Common myeloid progenitor, CD34-positive (primary cell): ENCODE results near the gene MAPK1.
A peak's percentile ranks its signal among the peaks of the same experiment; 100 is the strongest.
"Not testable (repeated sequence)": the region's sequence is repeated elsewhere in the genome, so short reads cannot be mapped to it uniquely, and the experiment has no call there.

Source experiments
- CTCF ChIA-PET: fragments of 350-600 bp; sonication (Branson Sonifier 250); formaldehyde crosslinking; loops from one replicate; lab custom pipeline; 2021; ENCODE audit warnings: antibody characterized with exemption; lab: Charles Lee
- POLR2A ChIA-PET: fragments of 350-600 bp; sonication (Branson Sonifier 250); formaldehyde crosslinking; loops from one replicate; lab custom pipeline; 2021; ENCODE audit warnings: antibody characterized with exemption; lab: Charles Lee
- DNase-seq, 3 donors: peaks; one replicate each; pipeline versions ENCODE4 v3.0.0 to v3.0.0-alpha.2; 2013
- H3K27ac ChIP-seq, 2 experiments: 1 replicate in 1 of 2; 2 replicates in 1 of 2; pipeline ENCODE4 v1.7.0; 2013; ENCODE audit warnings: inconsistent platforms in 2 of 2, low read length in 2 of 2, mild to moderate bottlenecking in 2 of 2, low read depth in 1 of 2, moderate library complexity in 1 of 2; ENCODE audit not compliant: severe bottlenecking in 2 of 2, insufficient read depth in 1 of 2, poor library complexity in 1 of 2
- H3K27me3 ChIP-seq, 5 experiments: replicated peaks in 2 of 5; 1 replicate in 3 of 5; 2 replicates in 2 of 5; pipeline versions ENCODE4 v1.6.1 to v1.7.0; 2013; ENCODE audit warnings: low read length in 4 of 5, mild to moderate bottlenecking in 2 of 5, moderate library complexity in 2 of 5, inconsistent platforms in 1 of 5; ENCODE audit not compliant: insufficient read depth in 5 of 5, control insufficient read depth in 4 of 5
- H3K36me3 ChIP-seq, 4 experiments: 1 replicate in 2 of 4; 2 replicates in 2 of 4; pipeline versions ENCODE4 v1.6.1 to v1.7.0; 2013; ENCODE audit warnings: low read length in 3 of 4, control low read depth in 1 of 4, mild to moderate bottlenecking in 1 of 4; ENCODE audit not compliant: control insufficient read depth in 4 of 4, insufficient read depth in 4 of 4
- H3K4me1 ChIP-seq, 4 experiments: 1 replicate in 3 of 4; 2 replicates in 1 of 4; pipeline versions ENCODE4 v1.6.1 to v1.7.1; 2013; ENCODE audit warnings: low read length in 3 of 4, mild to moderate bottlenecking in 3 of 4, control low read depth in 1 of 4, inconsistent platforms in 1 of 4, moderate library complexity in 1 of 4; ENCODE audit not compliant: control insufficient read depth in 4 of 4, insufficient read depth in 4 of 4; ENCODE audit errors: control extremely low read depth in 1 of 4
- H3K4me3 ChIP-seq, 7 experiments: 1 replicate in 4 of 7; 2 replicates in 3 of 7; pipeline versions ENCODE4 v1.5.1 to v1.7.0; 2013; ENCODE audit warnings: mild to moderate bottlenecking in 7 of 7, low read length in 6 of 7, moderate library complexity in 6 of 7, inconsistent platforms in 2 of 7, low read depth in 2 of 7, control low read depth in 1 of 7; ENCODE audit not compliant: insufficient read depth in 4 of 7, control insufficient read depth in 1 of 7; ENCODE audit errors: extremely low read depth in 1 of 7
- H3K9me3 ChIP-seq, 5 experiments: 1 replicate in 4 of 5; 2 replicates in 1 of 5; pipeline versions ENCODE4 v1.6.1 to v1.7.1; 2013; ENCODE audit warnings: low read length in 4 of 5, mild to moderate bottlenecking in 2 of 5, inconsistent platforms in 1 of 5, low read depth in 1 of 5, moderate library complexity in 1 of 5; ENCODE audit not compliant: control insufficient read depth in 4 of 5, insufficient read depth in 2 of 5; ENCODE audit errors: control extremely low read depth in 1 of 5
- WGBS: methylation state at CpG from one replicate; pipeline ENCODE4 v1.1.5; 2013; ENCODE audit not compliant: insufficient coverage; 5-methylcytosine and 5-hydroxymethylcytosine counted together

Gene MAPK1

GRCh38 chr22:21823740-21824444, 43.6 kb downstream of the MAPK1 start:
- Histone ChIP-seq H3K36me3 (peaks cover 0 to 4% (median 0%) of the 10 kb centered on the region in 4 experiments), H3K9me3 (no peaks in the 10 kb centered on the region), H3K27ac (no peak overlapping the region), H3K27me3 (no peaks in the 10 kb centered on the region), H3K4me3 (no peak overlapping the region), H3K4me1 (peaks cover 8 to 23% (median 14%) of the 10 kb centered on the region in 4 experiments)
- WGBS = 83% methylated on average over 2 of the region's 5 CpGs
- ChIA-PET CTCF (interaction anchor here (0.7 to 1.5 kb wide), 3 partner anchors 11 to 15 kb away, joined by 3 read pairs; no protein-coding TSS in a partner anchor), POLR2A (no interaction called here)
- DNase-seq = no peak

- ChIA-PET CTCF (no interaction called here), POLR2A (no interaction called here)
- Histone ChIP-seq H3K27me3 (no peaks in the 10 kb centered on the region), H3K36me3 (no peaks in the 10 kb centered on the region), H3K4me1 (peaks cover 23 to 61% (median 45%) of the 10 kb centered on the region in 4 experiments), H3K4me3 (no peak overlapping the region), H3K9me3 (no peaks in the 10 kb centered on the region), H3K27ac (peak overlapping the region in 1 of 2 experiments; percentile 99)
- WGBS = 83% methylated on average over 2 of the region's 2 CpGs
- DNase-seq = no peak
These were observed 48.2 kb downstream of the MAPK1 start for GRCh38 chr22:21819183-21819770.

GRCh38 chr22:21818487-21819182, 48.8 kb downstream of the MAPK1 start:
- H3K4me1 ChIP-seq = peaks cover 23 to 57% (median 45%) of the 10 kb centered on the region in 4 experiments
- peak in 1 of 3 donors; percentile 22 for DNase-seq
- POLR2A ChIA-PET = no interaction called here
- no peaks in the 10 kb centered on the region for H3K36me3 ChIP-seq
- H3K27ac ChIP-seq = peak overlapping the region in 1 of 2 experiments; percentile 99
- no peaks in the 10 kb centered on the region for H3K27me3 ChIP-seq
- no peaks in the 10 kb centered on the region for H3K9me3 ChIP-seq
- 80% methylated on average over 7 of the region's 8 CpGs for WGBS
- CTCF ChIA-PET = no interaction called here
- H3K4me3 ChIP-seq = peak overlapping the region in 1 of 7 experiments; percentile 51

- H3K36me3 ChIP-seq, H3K27me3 ChIP-seq, H3K9me3 ChIP-seq, DNase-seq, CTCF ChIA-PET: not testable (repeated sequence)
- Histone ChIP-seq H3K4me1 (peaks cover 23 to 55% (median 45%) of the 10 kb centered on the region in 4 experiments), H3K27ac (peak overlapping the region; percentile 97 to 99), H3K4me3 (peak overlapping the region in 6 of 7 experiments; percentile 48 to 70 (median 51))
- 100% methylated on average over 3 of the region's 3 CpGs for WGBS
- POLR2A ChIA-PET = interaction anchor here (0.5 to 1.2 kb wide), 4 partner anchors 10 to 102 kb away, joined by 3 to 5 read pairs (median 4); no protein-coding TSS in a partner anchor
These were observed 50.0 kb downstream of the MAPK1 start for GRCh38 chr22:21817497-21817853.

- no peaks in the 10 kb centered on the region for H3K36me3 ChIP-seq
- POLR2A ChIA-PET = interaction anchor here (0.5 to 1.2 kb wide), 5 partner anchors 10 to 103 kb away, joined by 3 to 5 read pairs (median 3); no protein-coding TSS in a partner anchor
- CTCF ChIA-PET = interaction anchor here (0.6 kb wide), 1 partner anchor 21 kb away, joined by 4 read pairs; no protein-coding TSS in a partner anchor
- no peaks in the 10 kb centered on the region for H3K27me3 ChIP-seq
- peaks cover 23 to 55% (median 45%) of the 10 kb centered on the region in 4 experiments for H3K4me1 ChIP-seq
- H3K9me3 ChIP-seq = no peaks in the 10 kb centered on the region
- 27% methylated on average over 6 of the region's 10 CpGs for WGBS
- peak overlapping the region; percentile 97 to 99 for H3K27ac ChIP-seq
- H3K4me3 ChIP-seq = peak overlapping the region in 6 of 7 experiments; percentile 48 to 70 (median 51)
- peak; percentile 97 to 99 (median 98) for DNase-seq
These were observed 50.5 kb downstream of the MAPK1 start for GRCh38 chr22:21816787-21817496.

GRCh38 chr22:21816472-21816786, 51.0 kb downstream of the MAPK1 start:
- Histone ChIP-seq H3K36me3 (no peaks in the 10 kb centered on the region), H3K9me3 (no peaks in the 10 kb centered on the region), H3K27me3 (no peaks in the 10 kb centered on the region), H3K4me1 (peaks cover 23 to 55% (median 45%) of the 10 kb centered on the region in 4 experiments), H3K4me3 (peak overlapping the region in 5 of 7 experiments; percentile 7 to 70 (median 35)), H3K27ac (peak overlapping the region; percentile 97 to 99)
- POLR2A ChIA-PET = interaction anchor here (0.6 to 1.2 kb wide), 2 partner anchors 49 to 96 kb away, joined by 3 read pairs; no protein-coding TSS in a partner anchor
- no peak for DNase-seq
- WGBS = 0% methylated on average over 2 of the region's 2 CpGs
- CTCF ChIA-PET = interaction anchor here (0.6 kb wide), 1 partner anchor 21 kb away, joined by 4 read pairs; no protein-coding TSS in a partner anchor
